Psoas muscle (tissue), 8 donors: Measurements from ENCODE around the gene PLXDC2. TPM values are rescaled to one million over a fixed set of nuclear protein-coding genes. Genes with fewer than 3 reads are reported as not detected.
"Not testable (repeated sequence)": the region's sequence is repeated elsewhere in the genome, so short reads cannot be mapped to it uniquely, and the experiment has no call there.

Source experiments
- ATAC-seq, 4 donors: fragments of 200-7000 bp; cut with Tn5 transposase; one replicate each; pipeline ENCODE4 v1.9.1; 2020; ENCODE audit warnings: moderate library complexity in 3 of 4, mild to moderate bottlenecking in 2 of 4
- DNase-seq, 2 donors: peaks; one replicate each; pipeline ENCODE4 v3.0.0-alpha.2; 2020
- H3K27ac ChIP-seq: fragments of 200-600 bp; one replicate; pipeline ENCODE4 v1.8.0; 2022
- H3K27me3 ChIP-seq, 3 donors: fragments of 200-600 bp in 1 of 3; one replicate each; pipeline versions ENCODE4 v1.6.1 to v1.8.0; 2013 to 2022; ENCODE audit warnings: low read length in 2 of 3, mild to moderate bottlenecking in 2 of 3, moderate library complexity in 1 of 3; ENCODE audit not compliant: insufficient read depth in 3 of 3
- H3K36me3 ChIP-seq, 2 donors: fragments of 200-600 bp in 1 of 2; one replicate each; pipeline versions ENCODE4 v1.6.1 to v1.8.0; 2013 to 2022; ENCODE audit warnings: low read depth in 1 of 2, mild to moderate bottlenecking in 1 of 2, moderate library complexity in 1 of 2; ENCODE audit not compliant: insufficient read depth in 1 of 2
- H3K4me1 ChIP-seq: fragments of 200-600 bp; one replicate; pipeline ENCODE4 v1.8.0; 2022
- H3K4me3 ChIP-seq: fragments of 200-600 bp; one replicate; pipeline ENCODE4 v1.8.0; 2022; ENCODE audit warnings: mild to moderate bottlenecking
- H3K9me3 ChIP-seq: fragments of 200-600 bp; one replicate; pipeline ENCODE4 v1.8.0; 2022
- CTCF ChIP-seq: fragments of 200-600 bp; IDR thresholded peaks from one replicate; pipeline ENCODE4 v1.8.0; 2022; ENCODE audit warnings: antibody characterized with exemption
- WGBS, 3 donors: extraction: QIAGEN DNeasy Blood & Tissue Kit; methylation state at CpG; one replicate each; pipeline versions ENCODE4 v1.1.6 to v1.1.7; 2013; 5-methylcytosine and 5-hydroxymethylcytosine counted together
- intact Hi-C, 2 donors: fragments of 100-400 bp; cut with DNase I; formaldehyde crosslinking; loops; one replicate each; pipeline versions ENCODE4 v1.11.0 to v1.14.2; 2022
- polyA plus RNA-seq, 3 donors: library from polyadenylated mRNA; stranded (reverse); fragments of 200-250 nt; gene quantifications; one replicate each; pipeline ENCODE4 v1.2.3, GENCODE V29; 2013
- total RNA-seq, 4 donors: library from RNA; stranded (reverse); fragmentation: NEBNext Ultra II Directional in 2 of 4; extraction: Animal tissue kit (Norgen Biotek cat#: 25700) in 2 of 4; gene quantifications; one replicate each; pipeline versions ENCODE4 v1.2.1 to v1.2.4, GENCODE V29; 2021 to 2023
- donor health status: healthy with polysubstance abuse.
- donor health status: DM: no; HTN: no; CAD: no; lungs with moderate emphysema.
- donor health status: Bipolar disorder and iron deficiency.
- donor health status: healthy.
- donor health status: DM: yes; HTN: yes; CAD: no.
- donor health status: DM: no; HTN: no; CAD: no.
- donor health status: DM: no; HTN: no; CAD: no.
- donor health status: DM: yes; HTN: yes; CAD: no.

The PLXDC2 gene
- total and polyA plus RNA-seq, 7 donors: 2.3 to 21.4 (median 9.2) TPM

GRCh38 chr10:20195076-20195475, 378.8 kb downstream of the PLXDC2 start:
- ATAC-seq (no peak), DNase-seq (no peak)
- WGBS, 3 donors: 41 to 50% (median 47%) methylated on average over 6 of the region's 6 CpGs
- Histone ChIP-seq H3K4me3 (no peak overlapping the region), H3K27ac (no peak overlapping the region), H3K4me1 (no peaks in the 10 kb centered on the region), H3K27me3 (no peaks in the 10 kb centered on the region), H3K9me3 (no peaks in the 10 kb centered on the region), H3K36me3 (peaks cover 0 to 2% of the 10 kb centered on the region in 2 donors)
- no peak for TF ChIP-seq CTCF
- intact Hi-C loops: no loop called here

DNA sequence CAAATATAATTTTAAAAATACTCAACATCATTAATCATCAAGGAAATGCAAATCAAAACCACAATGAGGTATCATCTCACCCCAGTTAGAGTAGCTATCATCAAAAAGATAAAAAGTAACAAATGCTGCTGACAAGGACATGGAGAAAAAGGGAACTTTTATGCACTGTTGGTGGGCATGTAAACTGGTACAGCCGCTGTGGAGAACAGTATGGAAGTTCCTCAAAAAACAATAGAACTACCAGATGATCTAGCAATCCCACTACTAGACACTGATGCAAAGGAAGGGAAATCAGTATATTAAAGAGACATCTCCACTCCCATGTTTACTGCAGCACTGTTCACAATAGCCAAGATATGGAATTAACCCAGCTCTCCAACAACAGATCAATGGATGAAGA, 384.5 kb downstream of the PLXDC2 start:
- no peak overlapping the region for H3K27ac ChIP-seq
- no peaks in the 10 kb centered on the region for H3K27me3 ChIP-seq
- DNase-seq (no peak), ATAC-seq (no peak)
- H3K9me3 ChIP-seq: no peaks in the 10 kb centered on the region
- intact Hi-C loops: no loop called here
- no peak overlapping the region for H3K4me3 ChIP-seq
- TF ChIP-seq CTCF: no peak
- no peaks in the 10 kb centered on the region for H3K4me1 ChIP-seq
- WGBS, 3 donors: 85 to 96% (median 87%) methylated on average over 1 of the region's 1 CpG
- no peaks in the 10 kb centered on the region for H3K36me3 ChIP-seq

- no peak for TF ChIP-seq CTCF
- Histone ChIP-seq H3K27ac (no peak overlapping the region), H3K36me3 (no peaks in the 10 kb centered on the region), H3K4me3 (no peak overlapping the region), H3K27me3 (no peaks in the 10 kb centered on the region), H3K4me1 (no peaks in the 10 kb centered on the region), H3K9me3 (no peaks in the 10 kb centered on the region)
- DNase-seq (no peak), ATAC-seq (no peak)
- intact Hi-C loops: no loop called here
- 93 to 97% (median 94%) methylated on average over 4 of the region's 4 CpGs for WGBS, 3 donors
These were observed 386.1 kb downstream of the PLXDC2 start for GRCh38 chr10:20202337-20202736.

- Histone ChIP-seq H3K9me3 (no peaks in the 10 kb centered on the region), H3K27me3 (no peaks in the 10 kb centered on the region), H3K4me3 (no peak overlapping the region), H3K4me1 (no peaks in the 10 kb centered on the region), H3K36me3 (peaks cover 0 to 9% of the 10 kb centered on the region in 2 donors), H3K27ac (no peak overlapping the region)
- no peak for TF ChIP-seq CTCF
- DNase-seq (no peak), ATAC-seq (peak in 1 of 4 donors; percentile 28)
- intact Hi-C loops: no loop called here
These were observed 391.4 kb downstream of the PLXDC2 start for GRCh38 chr10:20207653-20208052.

DNA sequence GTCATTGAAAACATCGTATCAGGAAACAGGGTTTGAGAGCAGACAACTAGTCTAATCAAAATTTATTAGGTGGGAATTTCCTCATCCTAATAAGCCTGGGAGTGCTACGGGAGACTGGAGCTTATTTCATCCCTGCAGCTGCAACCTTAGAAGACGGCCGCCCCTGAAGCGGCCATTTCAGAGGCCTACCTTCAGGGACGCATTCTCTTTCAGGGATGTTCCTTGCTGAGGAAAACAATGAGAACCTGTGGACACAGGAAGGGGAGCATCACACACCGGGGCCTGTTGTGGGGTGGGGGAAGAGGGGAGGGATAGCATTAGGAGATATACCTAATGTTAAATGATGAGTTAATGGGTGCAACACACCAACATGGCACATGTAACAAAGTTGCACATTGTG, 392.9 kb downstream of the PLXDC2 start:
- ATAC-seq, DNase-seq, H3K27me3 ChIP-seq, intact Hi-C loops, H3K27ac ChIP-seq, H3K9me3 ChIP-seq, H3K36me3 ChIP-seq, H3K4me3 ChIP-seq, H3K4me1 ChIP-seq: not testable (repeated sequence)
- 97 to 99% (median 97%) methylated on average over 7 of the region's 7 CpGs for WGBS, 3 donors
